WTC11 (cell line): ENCODE measurements around the gene TMEM258. TPM values are rescaled to one million over a fixed set of nuclear protein-coding genes. Genes with fewer than 3 reads are reported as not detected.

Source experiments
- ATAC-seq: fragments of 200-7000 bp; cut with Tn5 transposase; 2 replicates; pipeline ENCODE4 v1.10.0; 2021; ENCODE audit warnings: mild to moderate bottlenecking, moderate library complexity
- CTCF ChIA-PET: fragments of 300-600 bp; sonication (Branson Sonifier 250); formaldehyde crosslinking; loops from one replicate; lab custom pipeline; 2021; ENCODE audit warnings: antibody characterized with exemption; lab: Charles Lee
- POLR2A ChIA-PET: fragments of 350-600 bp; sonication (Branson Sonifier 250); formaldehyde crosslinking; loops from one replicate; lab custom pipeline; 2021; ENCODE audit warnings: antibody characterized with exemption; lab: Charles Lee
- DNase-seq: peaks from one replicate; pipeline ENCODE4 v3.0.0; 2021; ENCODE audit warnings: low spot score
- H3K27ac Mint-ChIP-seq: 2 replicates; pipeline ENCODE4 v1.8.0; 2021; ENCODE audit warnings: mixed read lengths
- H3K27me3 Mint-ChIP-seq: 2 replicates; pipeline ENCODE4 v1.8.0; 2021; ENCODE audit warnings: low read depth, mild to moderate bottlenecking, moderate library complexity, mixed read lengths
- H3K36me3 Mint-ChIP-seq: 2 replicates; pipeline ENCODE4 v1.8.0; 2021; ENCODE audit warnings: mixed read lengths
- H3K4me1 Mint-ChIP-seq: 2 replicates; pipeline ENCODE4 v1.8.0; 2022; ENCODE audit warnings: mixed read lengths
- H3K4me3 Mint-ChIP-seq: 2 replicates; pipeline ENCODE4 v1.8.0; 2021; ENCODE audit warnings: mild to moderate bottlenecking, moderate library complexity, mixed read lengths
- H3K9me3 Mint-ChIP-seq: 2 replicates; pipeline ENCODE4 v1.8.0; 2021; ENCODE audit warnings: mixed read lengths
- SMAD3 ChIP-seq: sonication (generic); formaldehyde crosslinking; IDR thresholded peaks from 2 replicates; pipeline ENCODE4 v1.8.0; 2022; ENCODE audit warnings: missing genetic modification reagents, mild to moderate bottlenecking, borderline replicate concordance
- TCF7 ChIP-seq: sonication (generic); formaldehyde crosslinking; IDR thresholded peaks from 2 replicates; pipeline ENCODE4 v1.8.0; 2022; ENCODE audit warnings: mild to moderate bottlenecking, low read depth, missing genetic modification reagents, moderate library complexity
- TP53 ChIP-seq: sonication (generic); formaldehyde crosslinking; IDR thresholded peaks from 2 replicates; pipeline ENCODE4 v1.8.1; 2023; ENCODE audit warnings: mild to moderate bottlenecking, missing genetic modification reagents
- ZNF138 ChIP-seq: sonication (generic); formaldehyde crosslinking; conservative IDR thresholded peaks from 2 replicates; pipeline ENCODE4 v1.8.1; 2022; ENCODE audit warnings: mild to moderate bottlenecking, moderate library complexity, missing genetic modification reagents
- ZNF671 ChIP-seq: fragments of 250-450 bp; sonication (Bioruptor Pico); IDR thresholded peaks from 2 replicates; pipeline ENCODE4 v1.8.0; 2021; ENCODE audit warnings: mild to moderate bottlenecking
- total RNA-seq: library from RNA; stranded (reverse); gene quantifications from 3 replicates; pipeline ENCODE4 v1.2.3, GENCODE V29; 2021
- TF ChIP-seq, protein P1 (sequence below): sonication (generic); formaldehyde crosslinking; IDR thresholded peaks from 2 replicates; pipeline ENCODE4 v1.8.1; 2022; ENCODE audit warnings: low read depth, missing genetic modification reagents, borderline replicate concordance
- TF ChIP-seq, protein P2 (sequence below): sonication (generic); formaldehyde crosslinking; IDR thresholded peaks from 2 replicates; pipeline ENCODE4 v1.8.0; 2022; ENCODE audit warnings: mild to moderate bottlenecking, missing genetic modification reagents
- TF ChIP-seq, protein P3 (sequence below): fragments of 250-450 bp; sonication (Bioruptor Pico); IDR thresholded peaks from 2 replicates; pipeline ENCODE4 v2.1.2; 2022; ENCODE audit warnings: mild to moderate bottlenecking, moderate library complexity
- TF ChIP-seq, protein P4 (sequence below): sonication (generic); formaldehyde crosslinking; IDR thresholded peaks from 2 replicates; pipeline ENCODE4 v1.8.0; 2022; ENCODE audit warnings: mild to moderate bottlenecking, missing genetic modification reagents

Gene TMEM258
- total RNA-seq, 1 experiment from 2014 or later, result 175 TPM

DNA sequence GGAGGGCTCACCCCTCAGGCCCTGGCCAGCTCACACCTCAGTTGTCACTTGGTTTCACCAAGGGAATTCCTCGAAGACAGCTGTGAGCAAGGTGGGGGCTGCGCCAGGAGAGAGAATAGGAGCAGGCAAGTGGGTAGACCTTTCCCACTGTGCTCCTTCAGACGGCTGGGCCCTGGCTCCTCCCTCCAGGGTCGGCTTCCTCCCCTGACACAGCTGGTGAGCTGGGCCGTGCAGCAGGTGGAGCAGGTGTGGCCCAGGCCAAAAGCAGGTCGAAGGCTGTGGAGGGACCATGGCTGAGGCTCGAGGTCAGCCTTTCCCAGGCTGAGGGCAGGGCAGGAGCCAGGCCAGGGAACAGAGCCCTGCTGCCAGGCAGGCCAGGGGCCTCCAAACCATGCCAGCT lies 52.4 kb downstream of the TMEM258 start:
- Mint-ChIP-seq H3K27ac (no peak overlapping the region), H3K36me3 (0 out of 2 replicates have a peak, but pooled peaks cover 4% of the 10 kb centered on the region), H3K4me3 (no peak overlapping the region), H3K27me3 (no peaks in the 10 kb centered on the region), H3K4me1 (no peaks in the 10 kb centered on the region), H3K9me3 (no peaks in the 10 kb centered on the region)
- TF ChIP-seq, protein P1, sequence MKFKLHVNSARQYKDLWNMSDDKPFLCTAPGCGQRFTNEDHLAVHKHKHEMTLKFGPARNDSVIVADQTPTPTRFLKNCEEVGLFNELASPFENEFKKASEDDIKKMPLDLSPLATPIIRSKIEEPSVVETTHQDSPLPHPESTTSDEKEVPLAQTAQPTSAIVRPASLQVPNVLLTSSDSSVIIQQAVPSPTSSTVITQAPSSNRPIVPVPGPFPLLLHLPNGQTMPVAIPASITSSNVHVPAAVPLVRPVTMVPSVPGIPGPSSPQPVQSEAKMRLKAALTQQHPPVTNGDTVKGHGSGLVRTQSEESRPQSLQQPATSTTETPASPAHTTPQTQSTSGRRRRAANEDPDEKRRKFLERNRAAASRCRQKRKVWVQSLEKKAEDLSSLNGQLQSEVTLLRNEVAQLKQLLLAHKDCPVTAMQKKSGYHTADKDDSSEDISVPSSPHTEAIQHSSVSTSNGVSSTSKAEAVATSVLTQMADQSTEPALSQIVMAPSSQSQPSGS (CRISPR knock-in tag), result 0 out of 2 replicates have a peak, but pooled peaks have one; percentile 27
- TF ChIP-seq SMAD3 (CRISPR knock-in tag), result no peak
- peak; percentile 33 for DNase-seq
- POLR2A ChIA-PET, result no interaction called here
- CTCF ChIA-PET, result interaction anchor here (0.7 to 4.4 kb wide), 3 partner anchors 9 to 56 kb away, joined by 3 to 46 read pairs (median 23); no protein-coding TSS in a partner anchor
- peak; percentile 55 for ATAC-seq

DNA sequence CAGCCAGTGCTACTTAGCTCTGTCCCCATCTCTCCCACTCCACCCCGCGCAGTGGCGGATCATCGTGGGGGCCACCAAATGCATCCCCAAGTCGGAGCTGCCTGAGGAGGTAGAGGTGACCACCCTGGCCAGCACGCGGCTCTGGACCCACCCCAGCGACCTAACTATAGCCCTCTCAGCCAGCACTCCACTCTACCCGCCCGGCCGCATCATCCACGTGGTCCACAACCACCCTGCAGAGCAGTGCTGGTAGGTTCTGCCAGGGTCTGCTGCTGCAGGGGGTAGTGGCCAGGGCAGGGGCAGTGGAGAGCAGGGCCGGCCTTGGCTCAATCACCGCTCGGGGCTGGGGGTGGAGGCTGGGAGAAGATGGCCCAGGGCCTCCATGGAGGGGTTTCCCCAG lies 53.0 kb downstream of the TMEM258 start:
- CTCF ChIA-PET, result interaction anchor here (0.7 to 4.4 kb wide), 4 partner anchors 9 to 55 kb away, joined by 3 to 46 read pairs (median 16); no protein-coding TSS in a partner anchor
- H3K27me3 Mint-ChIP-seq, result no peaks in the 10 kb centered on the region
- DNase-seq (no peak), ATAC-seq (no peak)
- POLR2A ChIA-PET, result no interaction called here
- TF ChIP-seq ZNF138 (CRISPR knock-in tag) (no peak), TCF7 (CRISPR knock-in tag) (no peak), ZNF671 (no peak), TP53 (CRISPR knock-in tag) (no peak)
- TF ChIP-seq, protein P2, sequence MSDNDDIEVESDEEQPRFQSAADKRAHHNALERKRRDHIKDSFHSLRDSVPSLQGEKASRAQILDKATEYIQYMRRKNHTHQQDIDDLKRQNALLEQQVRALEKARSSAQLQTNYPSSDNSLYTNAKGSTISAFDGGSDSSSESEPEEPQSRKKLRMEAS (CRISPR knock-in tag), result no peak
- TF ChIP-seq, protein P3, sequence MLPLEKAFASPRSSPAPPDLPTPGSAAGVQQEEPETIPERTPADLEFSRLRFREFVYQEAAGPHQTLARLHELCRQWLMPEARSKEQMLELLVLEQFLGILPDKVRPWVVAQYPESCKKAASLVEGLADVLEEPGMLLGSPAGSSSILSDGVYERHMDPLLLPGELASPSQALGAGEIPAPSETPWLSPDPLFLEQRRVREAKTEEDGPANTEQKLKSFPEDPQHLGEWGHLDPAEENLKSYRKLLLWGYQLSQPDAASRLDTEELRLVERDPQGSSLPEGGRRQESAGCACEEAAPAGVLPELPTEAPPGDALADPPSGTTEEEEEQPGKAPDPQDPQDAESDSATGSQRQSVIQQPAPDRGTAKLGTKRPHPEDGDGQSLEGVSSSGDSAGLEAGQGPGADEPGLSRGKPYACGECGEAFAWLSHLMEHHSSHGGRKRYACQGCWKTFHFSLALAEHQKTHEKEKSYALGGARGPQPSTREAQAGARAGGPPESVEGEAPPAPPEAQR (CRISPR knock-in tag), result no peak
- TF ChIP-seq, protein P4, sequence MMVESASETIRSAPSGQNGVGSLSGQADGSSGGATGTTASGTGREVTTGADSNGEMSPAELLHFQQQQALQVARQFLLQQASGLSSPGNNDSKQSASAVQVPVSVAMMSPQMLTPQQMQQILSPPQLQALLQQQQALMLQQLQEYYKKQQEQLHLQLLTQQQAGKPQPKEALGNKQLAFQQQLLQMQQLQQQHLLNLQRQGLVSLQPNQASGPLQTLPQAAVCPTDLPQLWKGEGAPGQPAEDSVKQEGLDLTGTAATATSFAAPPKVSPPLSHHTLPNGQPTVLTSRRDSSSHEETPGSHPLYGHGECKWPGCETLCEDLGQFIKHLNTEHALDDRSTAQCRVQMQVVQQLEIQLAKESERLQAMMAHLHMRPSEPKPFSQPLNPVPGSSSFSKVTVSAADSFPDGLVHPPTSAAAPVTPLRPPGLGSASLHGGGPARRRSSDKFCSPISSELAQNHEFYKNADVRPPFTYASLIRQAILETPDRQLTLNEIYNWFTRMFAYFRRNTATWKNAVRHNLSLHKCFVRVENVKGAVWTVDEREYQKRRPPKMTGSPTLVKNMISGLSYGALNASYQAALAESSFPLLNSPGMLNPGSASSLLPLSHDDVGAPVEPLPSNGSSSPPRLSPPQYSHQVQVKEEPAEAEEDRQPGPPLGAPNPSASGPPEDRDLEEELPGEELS (CRISPR knock-in tag), result no peak
- no peaks in the 10 kb centered on the region for H3K9me3 Mint-ChIP-seq
- H3K27ac Mint-ChIP-seq, result no peak overlapping the region
- no peaks in the 10 kb centered on the region for H3K4me1 Mint-ChIP-seq
- no peak overlapping the region for H3K4me3 Mint-ChIP-seq
- H3K36me3 Mint-ChIP-seq, result 0 out of 2 replicates have a peak, but pooled peaks cover 4% of the 10 kb centered on the region

Other genes with a start within 250 kb of the TMEM258 start
- gene SYT7, start 211.5 kb downstream of the TMEM258 start, total RNA-seq, result 12.5 to 18.9 TPM (median 18.2 TPM) in 3 replicates
- 3.1 to 3.4 TPM (median 3.4 TPM) in 3 replicates for gene DAGLA, start 112.2 kb downstream of the TMEM258 start, total RNA-seq
- gene MYRF, start 40.0 kb downstream of the TMEM258 start, total RNA-seq, result 4.9 to 5.9 TPM (median 5.2 TPM) in 3 replicates
- gene FEN1, start 312 bp upstream of the TMEM258 start, total RNA-seq, result 72.3 to 96.3 TPM (median 73.2 TPM) in 3 replicates
- 105 to 108 TPM (median 105 TPM) in 3 replicates for gene FADS1, start 24.4 kb upstream of the TMEM258 start, total RNA-seq
- gene FADS2, start 35.7 kb upstream of the TMEM258 start, total RNA-seq, result 416 to 423 TPM (median 422 TPM) in 3 replicates
- 47.4 to 50.0 TPM (median 49.3 TPM) in 3 replicates for gene FADS3, start 98.9 kb upstream of the TMEM258 start, total RNA-seq
- 7.2 to 11.1 TPM (median 8.9 TPM) in 3 replicates for gene RAB3IL1, start 125.0 kb upstream of the TMEM258 start, total RNA-seq
- gene BEST1, start 157.8 kb upstream of the TMEM258 start, total RNA-seq, result 0.17 to 0.32 TPM (median 0.21 TPM) in 3 replicates
- gene FTH1, start 175.0 kb upstream of the TMEM258 start, total RNA-seq, result 1,108 to 1,272 TPM (median 1,247 TPM) in 3 replicates